C4-2B (cell line): ENCODE results near the gene GOLPH3.

Source experiments
- CTCF ChIP-seq: fragments of 450-650 bp; conservative IDR thresholded peaks from 2 replicates; pipeline ENCODE4 v1.5.1; 2017; ENCODE audit warnings: mild to moderate bottlenecking
- ZFX ChIP-seq: fragments of 450-650 bp; IDR thresholded peaks from 2 replicates; pipeline ENCODE4 v1.6.1; 2017

DNA sequence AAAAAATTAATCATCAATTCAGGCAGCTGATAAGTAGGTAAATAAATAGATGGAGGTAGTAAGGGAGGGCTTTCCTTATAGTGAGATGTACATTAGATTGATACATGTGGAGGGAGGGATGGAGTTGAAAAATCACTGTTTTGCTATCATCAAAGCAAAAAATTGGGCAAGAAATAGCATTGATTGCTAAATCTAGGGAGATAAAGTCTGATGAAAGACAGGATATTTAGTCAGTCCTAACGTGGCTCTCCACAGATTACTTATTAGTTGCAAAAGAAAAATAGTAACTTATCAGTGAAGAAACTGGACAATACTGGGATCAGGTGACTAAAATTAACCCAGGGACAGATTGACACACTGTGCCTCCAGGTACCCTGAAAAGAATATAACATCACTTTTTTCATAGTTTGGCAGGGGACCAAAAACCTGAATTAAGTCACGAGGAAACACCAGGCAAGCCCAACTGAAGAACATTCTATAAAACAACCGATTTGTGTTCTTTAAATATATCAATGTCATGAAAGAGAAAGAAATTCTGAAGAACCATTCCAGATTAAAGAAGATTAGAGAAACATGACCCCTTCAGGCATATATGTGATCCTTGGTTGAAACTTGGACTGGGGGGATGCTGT lies 27.1 kb upstream of the GOLPH3 start:
- TF ChIP-seq CTCF (no peak), ZFX (no peak)
